Measurements from ENCODE around the gene ILRUN. TPM values are rescaled to one million over a fixed set of nuclear protein-coding genes. Genes with fewer than 3 reads are reported as not detected.

Gene ILRUN
- total and polyA plus RNA-seq, 9 of the 15 experiments (the other 6 are each of a cell fraction or from before 2014, with no cell fraction given), result 24.9 to 78.9 (median 53.4) TPM

GRCh38 chr6:34745277-34746103 is 48.9 kb upstream of the ILRUN start (continued):
- no peak for TF ChIP-seq ZBTB9 (CRISPR knock-in tag; IDR thresholded peaks at IDR 0.05)
- no peak for TF ChIP-seq ARID4B (CRISPR knock-in tag; IDR thresholded peaks at IDR 0.05)
- no peak for TF ChIP-seq TOE1 (IDR thresholded peaks at IDR 0.05; ENCODE audit: borderline replicate concordance)
- no peak for TF ChIP-seq TOE1 (CRISPR knock-in tag; IDR thresholded peaks at IDR 0.05; ENCODE audit: borderline replicate concordance, low read depth)
- no peak for TF ChIP-seq ZNF584 (CRISPR knock-in tag; IDR thresholded peaks at IDR 0.05; ENCODE audit: low read depth)
- TF ChIP-seq CBFA2T3 (IDR thresholded peaks at IDR 0.05), result peak; percentile 44
- TF ChIP-seq SMAD4 (CRISPR knock-in tag; conservative IDR thresholded peaks at IDR 0.05), result 0 out of 2 replicates have a peak, but pooled peaks have one; percentile 41
- no peak for TF ChIP-seq PBX2 (CRISPR knock-in tag; IDR thresholded peaks at IDR 0.05; ENCODE audit: low read depth)
- peak; percentile 8; the same call in 1 of the 2 replicates for TF ChIP-seq PBX2 (tag; conservative IDR thresholded peaks at IDR 0.05; ENCODE audit: low read depth)
- peak; percentile 67 for TF ChIP-seq NEUROD1 (IDR thresholded peaks at IDR 0.05; ENCODE audit: borderline replicate concordance, low read depth, low read length, partially characterized antibody)
- no peak for TF ChIP-seq SMAD1 (IDR thresholded peaks at IDR 0.05; ENCODE audit: low read depth, low read length, partially characterized antibody)
- TF ChIP-seq CBX2 (IDR thresholded peaks at IDR 0.05; ENCODE audit: insufficient read depth, low read length, poor library complexity, severe bottlenecking), result no peak
- no peak for TF ChIP-seq ZNF280A (IDR thresholded peaks at IDR 0.05; ENCODE audit: low read depth, partially characterized antibody)
- TF ChIP-seq ATF1 (CRISPR knock-in tag; IDR thresholded peaks at IDR 0.05), result no peak
- peak; percentile 20; the same call in 1 of the 2 replicates for TF ChIP-seq ATF1 (tag; IDR thresholded peaks at IDR 0.05)
- peak; percentile 67 for TF ChIP-seq HES1 (IDR thresholded peaks at IDR 0.05; ENCODE audit: low read depth)

Measured in K562 (cell line).